Ishikawa (cell line): ENCODE data around the gene NUB1.

Source experiments
- CEBPB ChIP-seq: IDR thresholded peaks from 2 replicates; pipeline ENCODE4 v1.6.1; 2012
- EGR1 ChIP-seq: IDR thresholded peaks from 2 replicates; pipeline ENCODE4 v1.6.1; 2012
- EP300 ChIP-seq: IDR thresholded peaks from 2 replicates; pipeline ENCODE4 v1.6.1; 2012; ENCODE audit warnings: borderline replicate concordance
- MAX ChIP-seq: IDR thresholded peaks from 2 replicates; pipeline ENCODE4 v1.6.1; 2012
- NFIC ChIP-seq: IDR thresholded peaks from 2 replicates; pipeline ENCODE4 v1.6.1; 2012
- RAD21 ChIP-seq: IDR thresholded peaks from 2 replicates; pipeline ENCODE4 v1.6.1; 2012; ENCODE audit warnings: low read depth
- REST ChIP-seq: IDR thresholded peaks from 2 replicates; pipeline ENCODE4 v1.6.1; 2012; ENCODE audit warnings: low read depth, mild to moderate bottlenecking
- TAF1 ChIP-seq: IDR thresholded peaks from 2 replicates; pipeline ENCODE4 v1.6.1; 2012; ENCODE audit warnings: low read depth, mild to moderate bottlenecking
- TCF12 ChIP-seq: IDR thresholded peaks from 2 replicates; pipeline ENCODE4 v1.6.1; 2012; ENCODE audit warnings: low read depth
- TEAD4 ChIP-seq: IDR thresholded peaks from 2 replicates; pipeline ENCODE4 v1.6.1; 2012
- YY1 ChIP-seq: IDR thresholded peaks from 2 replicates; pipeline ENCODE4 v1.6.1; 2012; ENCODE audit warnings: low read depth
- ZBTB7A ChIP-seq: IDR thresholded peaks from 2 replicates; pipeline ENCODE4 v1.6.1; 2012; ENCODE audit warnings: low read depth

GRCh38 chr7:151424799-151425198 is 83.2 kb downstream of the NUB1 start:
- TF ChIP-seq REST: no peak
- TF ChIP-seq ZBTB7A: no peak
- TF ChIP-seq TAF1: no peak
- no peak for TF ChIP-seq YY1
- TF ChIP-seq EGR1: no peak
- TF ChIP-seq EP300: no peak
- TF ChIP-seq TCF12: no peak
- no peak for TF ChIP-seq NFIC
- TF ChIP-seq MAX: no peak
- TF ChIP-seq RAD21: no peak
- no peak for TF ChIP-seq CEBPB
- TF ChIP-seq TEAD4: no peak
